GOT3 (cell line): ENCODE results near the gene TMEM9.

Source experiments
- DNase-seq: peaks from one replicate; lab custom pipeline; 2025; ENCODE audit warnings: mixed read lengths; lab: John Stamatoyannopoulos, UW

The TMEM9 gene

DNA sequence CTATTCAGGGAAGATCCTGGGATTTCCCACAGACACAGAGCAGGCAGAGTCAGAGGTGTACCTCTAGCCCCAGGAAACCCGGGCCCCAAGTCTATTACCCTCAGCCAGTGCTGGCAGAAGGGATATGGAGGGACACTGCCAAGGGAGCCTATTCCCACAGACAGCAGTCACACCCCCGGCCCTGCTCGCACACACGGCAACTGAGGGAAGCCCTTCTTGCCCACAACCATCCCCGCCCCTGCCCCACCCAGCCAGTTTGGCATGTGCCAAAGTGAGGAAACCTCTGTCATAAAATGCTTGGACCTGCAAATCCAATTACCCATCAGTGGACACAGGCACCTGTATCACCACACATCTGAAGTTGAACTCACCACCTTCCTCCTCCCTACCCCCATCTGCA, 48.6 kb downstream of the TMEM9 start:
- DNase-seq, result no peak

DNA sequence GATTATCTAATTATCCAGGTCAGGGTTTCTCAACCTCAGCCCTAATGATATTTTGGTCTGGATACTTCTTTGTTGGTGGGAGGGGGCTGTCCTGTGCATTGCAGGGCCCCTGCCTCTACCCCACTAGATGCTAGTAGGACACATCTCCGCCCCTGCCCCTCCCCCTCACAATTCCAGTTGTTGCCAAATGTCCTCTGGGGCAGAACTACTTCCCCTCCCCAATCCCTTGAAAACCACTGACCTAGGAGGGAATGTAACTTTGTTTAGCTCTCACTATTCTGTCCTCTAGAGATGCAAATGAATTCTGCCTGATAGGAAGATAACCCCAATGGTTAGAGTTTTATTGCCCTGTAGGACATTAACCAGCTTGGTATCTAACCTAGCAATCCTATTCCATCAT, 50.1 kb downstream of the TMEM9 start:
- DNase-seq, result no peak

DNA sequence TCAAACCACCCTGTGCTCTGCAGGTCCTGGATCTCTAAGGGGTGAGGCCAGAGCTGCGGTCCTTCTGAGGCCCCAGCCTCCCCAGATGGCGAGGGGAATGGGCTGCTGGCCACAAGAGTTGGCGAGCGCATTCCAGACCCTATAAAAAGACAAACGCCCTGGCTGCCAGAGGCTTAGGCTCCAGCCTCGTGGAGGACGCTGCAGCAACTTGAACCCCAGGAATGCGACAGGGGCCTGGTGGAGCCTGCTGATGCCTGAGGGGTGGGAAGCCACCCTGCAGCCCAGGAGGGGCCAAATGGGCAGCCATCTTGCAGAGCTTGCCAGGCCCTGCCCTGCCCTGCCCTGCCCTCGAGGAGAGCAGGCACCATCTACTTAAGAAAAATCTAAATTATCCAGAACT, 50.6 kb downstream of the TMEM9 start:
- no peak for DNase-seq

DNA sequence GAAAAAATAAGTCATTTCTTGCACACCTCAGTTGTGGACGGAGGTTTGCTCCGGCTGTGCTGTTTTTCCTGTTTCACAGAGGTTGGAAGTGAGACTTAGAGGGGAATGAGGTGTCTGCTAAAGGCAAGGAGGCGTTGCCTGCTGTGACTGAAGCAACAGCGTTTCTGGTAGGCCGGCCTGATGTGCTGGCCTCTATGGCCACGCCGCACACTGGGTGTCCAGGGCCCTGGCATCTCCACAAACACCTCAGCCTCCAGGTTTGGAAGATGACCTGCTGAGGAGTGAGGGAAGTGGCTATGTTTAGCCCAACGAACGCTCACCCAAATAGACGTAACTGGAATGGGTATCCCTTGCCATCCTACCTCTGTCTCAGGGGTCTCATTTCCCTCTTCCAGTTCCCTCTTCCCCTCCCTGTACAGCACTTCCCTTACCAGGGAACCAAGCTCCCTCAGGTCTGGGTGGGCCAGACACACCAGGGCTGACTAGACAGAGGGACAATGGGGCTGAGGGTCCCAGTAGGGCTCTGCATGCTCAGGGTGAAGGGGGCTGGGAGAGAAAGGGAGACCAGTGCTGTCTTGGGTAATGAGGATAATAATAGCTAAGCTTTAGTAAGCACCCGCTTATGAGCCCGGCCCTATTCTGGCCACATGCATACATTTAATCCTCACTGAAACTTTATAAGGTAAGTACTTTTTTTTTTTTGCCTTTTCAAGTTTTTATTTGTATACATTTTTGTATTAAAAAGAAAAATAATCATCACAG, 53.9 kb downstream of the TMEM9 start:
- DNase-seq, result no peak

DNA sequence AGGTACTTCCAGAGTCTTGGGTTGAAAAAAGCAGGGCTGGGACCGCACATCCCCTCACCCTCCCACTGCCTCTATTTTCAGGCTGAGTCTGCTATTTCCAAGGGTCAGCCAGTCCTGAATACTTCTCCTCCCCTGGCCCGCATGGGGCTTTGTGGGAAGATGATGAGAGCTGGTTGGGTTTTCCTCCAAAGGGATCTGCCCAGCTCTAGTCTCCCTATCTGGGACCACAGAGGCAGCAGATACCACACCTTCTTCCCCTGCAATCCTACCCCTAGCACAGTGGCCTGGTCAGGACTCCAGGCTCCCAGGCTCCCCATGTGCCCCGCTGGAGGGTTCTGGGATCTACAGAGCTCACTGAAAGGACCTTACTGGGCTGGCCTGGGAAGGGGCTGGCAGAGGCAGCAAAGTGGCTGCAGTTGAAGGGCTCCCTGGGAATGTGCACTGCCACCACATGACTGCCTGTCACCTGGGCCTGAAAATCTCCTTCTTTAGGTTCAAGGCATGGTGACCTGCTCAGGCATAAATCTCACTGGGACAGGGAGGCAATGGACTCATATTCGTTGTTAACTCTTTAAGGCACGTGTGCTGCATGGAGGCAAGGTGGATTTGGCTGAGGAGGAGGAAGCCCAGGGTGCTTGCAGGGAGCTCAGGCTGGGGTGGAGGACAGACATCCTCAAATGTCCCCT, 55.1 kb downstream of the TMEM9 start:
- DNase-seq, result no peak

DNA sequence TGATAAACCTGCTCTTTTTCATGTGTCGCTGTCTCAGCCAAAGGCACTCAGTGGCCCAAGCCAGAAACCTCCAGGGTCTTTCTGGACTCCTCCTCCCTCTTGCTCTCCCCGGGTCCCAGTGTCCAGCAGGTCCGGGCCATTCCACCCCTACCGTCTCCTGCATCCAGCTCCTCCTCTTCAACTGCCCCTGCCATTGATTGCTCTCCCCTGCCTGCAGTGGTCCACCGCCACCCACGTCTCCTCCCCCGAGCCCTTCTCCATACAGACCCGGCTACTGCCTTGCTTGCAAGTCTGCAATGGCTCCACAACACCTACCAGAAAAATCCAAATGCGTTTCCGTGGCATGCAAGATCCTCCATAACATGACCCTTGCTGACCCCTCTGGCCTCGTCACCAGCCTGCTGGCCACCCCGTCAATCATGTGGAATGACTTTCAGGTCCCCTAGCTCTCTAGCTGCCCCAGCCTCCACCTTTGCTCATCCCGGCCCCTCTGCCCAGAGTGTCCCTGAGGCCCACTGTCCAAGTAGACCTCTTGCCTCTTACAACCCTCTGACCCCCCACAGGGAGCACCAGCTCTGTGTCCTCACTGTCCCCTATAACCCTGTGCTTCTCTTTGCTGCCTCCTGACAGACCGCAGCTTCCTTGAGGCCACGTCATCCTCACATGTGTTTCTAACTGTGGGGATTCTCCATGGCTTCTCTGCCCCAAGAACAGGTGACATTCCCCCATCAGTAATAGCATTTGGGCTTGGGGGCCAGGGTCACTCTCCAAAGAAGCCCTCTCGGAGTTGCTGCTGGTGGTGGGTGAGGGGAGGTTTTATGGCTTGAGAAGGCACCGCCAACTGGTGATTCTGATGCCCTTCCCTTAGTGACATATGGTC, 57.1 kb downstream of the TMEM9 start:
- DNase-seq, result no peak

DNA sequence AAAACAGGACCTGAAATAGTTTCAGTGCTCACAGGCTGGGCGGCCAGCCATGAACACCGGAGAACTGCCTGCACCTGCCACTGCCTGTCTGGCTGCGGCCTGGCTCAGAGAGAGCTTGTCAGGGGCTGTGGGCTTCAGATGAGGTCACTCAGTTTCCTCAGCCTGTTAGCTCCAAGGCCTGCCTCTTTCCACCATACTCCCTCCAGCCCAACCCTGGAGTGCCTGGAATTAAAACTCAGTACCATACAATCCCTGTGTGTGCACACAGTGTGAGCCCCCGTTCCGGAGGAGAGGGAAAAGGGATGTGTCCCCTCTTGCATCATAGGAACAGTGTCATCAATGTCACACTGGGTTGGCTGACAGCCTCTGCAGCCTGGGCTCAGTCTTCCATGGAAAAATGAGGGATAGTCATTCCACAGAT, 58.2 kb downstream of the TMEM9 start:
- DNase-seq, result no peak

DNA sequence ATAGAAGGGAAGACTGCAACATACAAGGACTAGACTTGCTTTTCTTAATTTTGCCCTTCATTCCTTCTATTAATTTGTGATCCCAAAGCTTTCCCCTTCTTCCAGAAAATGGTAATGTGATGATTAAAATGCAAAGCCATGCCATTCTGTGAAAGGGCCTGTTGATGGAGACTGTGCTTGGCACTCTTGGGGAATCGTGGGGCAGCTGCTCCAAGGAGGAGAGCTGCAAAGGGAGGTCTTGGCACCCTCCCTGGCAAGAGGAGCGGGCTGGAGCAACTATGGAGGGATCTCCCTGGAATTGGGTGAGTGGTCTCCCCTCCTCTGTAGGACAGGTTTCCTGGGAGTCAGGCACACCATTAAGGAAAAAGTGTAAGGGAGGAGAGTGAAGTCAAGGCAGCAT, 58.7 kb downstream of the TMEM9 start:
- no peak for DNase-seq

DNA sequence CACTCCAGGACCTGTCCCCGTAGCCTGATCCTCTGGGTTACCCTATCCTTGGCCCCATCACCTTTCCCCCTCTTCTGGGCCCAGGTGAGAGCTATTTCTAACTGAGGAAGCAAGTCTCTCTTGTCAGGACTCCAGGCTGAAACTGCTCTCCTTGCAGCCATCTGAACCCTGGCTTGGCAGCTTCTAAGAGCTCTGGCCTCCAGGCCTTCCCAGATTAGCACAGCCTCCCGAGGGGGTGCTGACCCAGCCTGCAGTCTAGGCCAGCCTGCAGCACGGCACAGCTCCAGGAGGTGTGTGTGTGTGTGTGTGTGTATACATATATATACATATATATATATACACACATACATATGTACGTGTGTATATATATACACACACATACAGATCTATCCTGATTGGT, 59.4 kb downstream of the TMEM9 start:
- DNase-seq, result no peak

DNA sequence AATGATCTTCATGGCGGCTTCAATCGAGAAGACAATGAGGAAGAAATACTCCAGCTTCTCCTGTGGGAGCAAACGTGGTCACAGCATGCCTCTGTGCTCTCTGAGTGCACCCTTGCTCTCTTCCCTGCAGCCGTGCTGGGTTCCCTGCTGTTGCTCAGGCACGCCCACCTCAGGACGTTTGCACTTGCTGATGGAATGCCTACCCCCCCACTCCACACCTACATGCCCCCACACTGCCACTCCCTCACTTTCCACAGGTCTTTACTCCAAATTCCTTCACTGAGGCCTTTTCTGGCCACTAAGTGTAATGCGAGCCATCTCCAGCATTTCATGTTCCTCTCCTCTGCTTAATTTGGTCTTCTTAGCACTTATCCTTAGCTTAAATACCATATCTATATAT, 60.3 kb downstream of the TMEM9 start:
- no peak for DNase-seq

DNA sequence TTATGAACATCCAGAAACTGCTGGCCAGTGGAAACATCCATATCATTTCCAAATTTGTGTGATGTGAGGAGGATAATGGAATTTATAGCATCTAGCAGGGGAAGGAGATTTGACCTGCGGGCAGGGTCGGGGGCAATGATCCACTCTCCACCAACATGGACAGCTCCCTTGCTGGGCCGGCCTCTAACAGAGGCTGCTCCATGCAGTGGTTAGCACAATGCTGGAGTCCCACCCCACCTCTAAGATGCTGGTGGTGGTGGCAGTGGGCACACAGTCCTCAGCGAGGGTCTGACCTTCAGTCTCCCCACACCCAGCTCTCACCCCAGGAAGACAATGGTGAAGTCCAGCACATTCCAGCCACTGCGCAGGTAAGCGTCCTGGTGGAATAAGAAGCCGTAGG, 60.7 kb downstream of the TMEM9 start:
- no peak for DNase-seq

DNA sequence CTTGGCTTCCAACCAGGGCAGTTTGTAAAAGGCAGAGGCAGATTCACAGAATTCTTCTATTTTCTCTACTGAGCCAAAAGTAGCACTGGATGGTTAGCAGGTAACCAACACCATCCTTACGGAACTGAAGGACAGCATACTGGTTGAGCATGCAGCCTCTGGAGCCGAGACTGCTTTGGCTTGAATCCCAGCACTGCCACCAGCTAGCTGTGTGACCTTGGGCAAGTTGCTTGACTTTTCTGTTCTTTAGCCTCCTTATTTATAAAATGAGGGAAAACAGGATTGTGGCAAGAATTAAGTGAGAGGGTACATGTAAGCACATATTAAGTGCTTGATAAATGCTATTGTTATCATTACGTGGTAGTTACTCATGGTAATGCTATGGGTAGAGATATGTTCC, 61.5 kb downstream of the TMEM9 start:
- DNase-seq, result no peak

DNA sequence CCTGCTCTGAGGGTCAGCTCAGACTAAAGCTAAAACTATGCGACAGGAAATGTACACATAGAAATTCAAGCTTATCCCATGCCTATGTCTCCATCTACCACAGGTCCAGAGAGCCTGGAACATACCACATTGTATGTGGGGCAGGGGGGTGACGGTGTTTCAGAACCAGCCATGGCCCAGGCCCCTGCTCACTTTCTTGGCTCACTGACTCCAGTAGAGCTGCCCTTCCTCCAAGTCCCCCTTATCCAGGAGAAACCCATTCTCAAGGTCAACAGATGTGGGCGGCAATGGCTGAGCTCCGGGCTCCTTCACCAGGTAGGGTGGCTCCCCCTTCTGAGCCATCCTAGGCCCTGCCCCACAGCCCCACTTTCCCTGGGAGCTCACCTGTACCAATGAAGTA, 63.0 kb downstream of the TMEM9 start:
- no peak for DNase-seq

DNA sequence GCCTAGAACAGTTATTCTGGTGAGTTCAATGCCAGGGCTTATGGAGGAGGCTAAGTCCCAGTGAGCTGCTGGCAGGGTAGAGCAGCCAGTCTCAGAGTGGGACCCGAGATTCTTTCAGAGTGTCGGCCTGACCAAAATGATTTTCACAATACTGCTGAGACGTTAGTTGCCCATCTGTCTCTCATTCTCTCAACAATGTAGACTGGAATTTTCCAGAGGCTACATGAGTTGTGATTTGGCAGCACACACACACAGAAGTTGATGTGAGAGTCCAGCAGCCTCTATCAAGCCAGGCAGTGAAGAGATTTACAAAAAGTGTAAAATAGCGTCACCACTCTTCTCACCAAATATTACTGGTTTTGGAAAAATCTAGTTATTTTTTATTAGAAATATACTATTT, 63.7 kb downstream of the TMEM9 start:
- no peak for DNase-seq

DNA sequence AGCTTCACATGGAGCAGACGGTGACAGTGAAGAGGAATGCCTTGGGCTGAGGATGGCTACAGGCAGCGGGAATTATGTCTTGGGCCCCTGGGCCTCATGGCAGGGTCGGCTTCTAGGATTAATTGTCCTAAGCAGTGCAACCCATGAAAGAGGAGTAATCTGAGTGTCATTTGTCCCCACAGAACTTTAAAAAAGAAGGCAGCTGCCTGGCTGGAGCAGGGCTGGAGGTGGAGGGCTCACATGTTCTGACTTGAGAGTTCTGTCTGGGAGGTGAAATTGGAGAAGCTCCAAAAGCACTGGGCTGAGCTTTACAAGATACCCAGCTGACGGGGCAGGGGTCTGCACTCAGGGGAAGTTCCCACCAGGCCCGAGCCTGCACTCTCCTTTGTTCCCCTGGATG, 64.7 kb downstream of the TMEM9 start:
- DNase-seq, result no peak

DNA sequence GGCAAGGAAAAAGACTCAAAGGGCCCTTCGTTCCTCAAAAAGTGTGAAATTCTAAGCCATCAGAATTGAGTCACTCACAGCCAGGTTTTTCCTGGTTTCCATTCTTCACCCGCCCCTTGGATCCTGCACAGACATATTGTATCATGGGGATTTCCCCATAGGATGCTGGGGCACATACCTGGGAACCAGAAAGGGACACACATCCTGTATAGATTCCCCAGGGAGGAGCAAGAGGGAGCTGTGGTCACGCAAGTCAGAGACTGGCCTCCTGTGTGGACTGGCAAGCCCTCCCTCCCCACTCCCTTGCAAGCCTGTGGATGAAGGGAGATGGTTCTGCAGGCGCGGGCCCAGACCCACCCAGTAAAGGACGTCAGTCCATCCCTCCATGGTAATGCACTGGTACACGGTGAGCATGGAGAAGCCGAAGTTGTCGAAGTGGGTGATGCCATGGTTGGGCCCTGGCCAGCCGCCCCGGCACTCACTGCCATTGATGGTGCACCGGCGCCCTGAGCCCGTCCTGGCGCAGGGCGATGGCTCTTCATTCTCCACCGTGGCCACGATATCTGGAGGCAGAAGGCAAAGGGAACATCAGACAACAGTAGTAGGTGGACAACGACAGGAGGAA, 65.3 kb downstream of the TMEM9 start:
- no peak for DNase-seq

DNA sequence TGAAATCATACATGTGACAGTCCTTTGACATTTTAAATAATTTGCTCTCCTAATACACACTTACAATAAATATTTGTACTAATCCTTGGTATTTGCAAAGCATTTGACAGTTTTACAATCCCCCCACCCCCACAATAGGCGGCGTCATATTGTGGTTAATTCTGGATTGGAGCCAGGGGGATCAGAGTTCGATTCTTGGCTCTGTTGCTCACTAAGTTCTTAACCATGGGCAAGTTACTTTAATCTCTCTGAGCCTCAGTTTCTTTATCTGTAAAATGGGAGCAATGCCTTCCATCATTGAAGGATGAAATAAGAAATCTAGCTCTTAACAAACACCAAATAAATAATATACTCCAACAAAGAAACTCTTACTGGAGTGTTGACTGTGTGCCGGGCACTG, 65.9 kb downstream of the TMEM9 start:
- DNase-seq, result no peak

DNA sequence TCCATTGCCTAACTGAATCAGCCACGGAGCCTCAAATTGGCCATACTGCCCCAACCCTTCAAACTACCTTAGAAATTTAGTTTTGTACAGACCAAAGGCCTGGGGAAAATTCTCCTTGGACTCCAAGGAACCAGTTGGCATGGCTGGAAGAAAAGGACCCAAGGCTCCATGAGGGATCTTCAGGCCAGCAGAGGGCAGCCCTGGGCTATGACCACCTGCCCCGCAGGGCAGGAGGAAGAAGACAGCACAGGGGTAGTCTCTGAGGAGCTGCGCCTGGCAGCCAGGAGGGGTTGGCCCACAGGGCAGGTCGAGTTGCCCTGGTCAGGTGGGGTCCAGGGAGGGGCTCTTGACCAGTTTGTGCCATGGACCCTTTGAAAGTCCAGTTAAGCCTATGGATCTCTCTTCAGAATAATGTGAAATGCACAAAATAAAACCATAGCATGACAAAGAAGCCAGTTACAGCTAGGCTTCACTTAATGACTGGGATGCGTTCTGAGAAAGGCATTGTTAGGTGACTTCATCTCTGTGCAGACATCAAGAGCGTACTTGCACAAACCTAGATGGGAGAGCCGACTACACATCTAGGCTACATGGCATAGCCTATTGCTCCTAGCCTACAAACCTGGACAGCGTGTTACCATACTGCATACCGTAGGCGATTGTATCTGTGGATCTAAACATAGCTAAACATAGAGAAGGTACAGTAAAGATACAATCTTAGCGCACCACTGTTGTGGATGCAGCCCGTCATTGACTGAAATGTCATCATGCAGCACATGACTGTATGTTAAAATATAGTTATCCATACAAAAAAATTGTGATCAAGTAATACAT, 68.2 kb downstream of the TMEM9 start:
- DNase-seq, result peak; percentile 76
